ENCODE measurements around the gene SNX33. TPM values are rescaled to one million over a fixed set of nuclear protein-coding genes. Genes with fewer than 3 reads are reported as not detected.

Gene SNX33
- total and polyA plus RNA-seq, 2 of the 13 experiments (the other 11 are each of a cell fraction or from before 2014, with no cell fraction given): 11.0 to 11.6 TPM

DNA sequence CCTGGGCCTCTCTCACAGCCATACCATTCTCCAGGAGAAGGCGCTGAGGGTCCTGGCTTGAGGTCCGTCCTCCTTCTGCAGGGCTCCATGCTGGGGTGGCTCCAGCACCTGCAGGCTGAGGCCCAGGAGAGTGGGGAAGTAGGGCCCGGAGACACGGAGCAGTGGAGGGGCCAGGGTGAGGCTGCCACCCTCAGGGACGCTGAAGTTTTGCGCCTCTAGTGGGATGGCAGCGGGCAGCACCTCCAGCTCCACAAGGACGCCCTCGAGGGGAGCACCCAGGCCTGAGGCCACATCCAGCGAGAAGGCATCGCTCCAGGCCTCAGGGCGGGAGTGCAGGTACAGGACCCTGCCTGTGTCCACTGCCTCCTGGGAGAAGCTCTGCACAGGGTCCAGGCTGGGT, 37.5 kb downstream of the SNX33 start:
- CTCF ChIA-PET (ENCODE audit: low intra/inter-chr PET ratio, low total read pairs): interaction anchor here (0.9 to 1.3 kb wide), 3 partner anchors 58 to 236 kb away, joined by 3 to 6 read pairs (median 3); no protein-coding TSS in a partner anchor
- peak; percentile 55 for ATAC-seq

More for the DNA sequence above, 37.5 kb downstream of the SNX33 start:
- Histone ChIP-seq H3K4me2 (ENCODE audit: low read depth, low read length) (peak overlapping the region; percentile 46; the same call in 1 of the 2 replicates), H3K36me3 (replicated peaks in 1 of 2; ENCODE audit: control insufficient read depth in 1 of 2, insufficient read depth in 2 of 2, low read length in 2 of 2) (no peaks in the 10 kb centered on the region), H2AFZ (ENCODE audit: low read length) (no peak overlapping the region), H3K9me3 (ENCODE audit: low read length) (no peaks in the 10 kb centered on the region), H3K9ac (ENCODE audit: insufficient read depth, low read depth, low read length) (no peak overlapping the region), H3K27ac (ENCODE audit: extremely low read length, insufficient read depth, low read length) (no peak overlapping the region), H3K4me1 (ENCODE audit: insufficient read depth, low read length) (peaks cover 36% of the 10 kb centered on the region), H3K27me3 (ENCODE audit: control insufficient read depth in 1 of 2, insufficient read depth in 2 of 2, low read length in 2 of 2) (peaks cover 6 to 25% of the 10 kb centered on the region in 2 experiments), H3K79me2 (ENCODE audit: insufficient read depth, low read length) (no peaks in the 10 kb centered on the region), H3K4me3 (replicated peaks in 1 of 3; ENCODE audit: insufficient read depth in 1 of 3, low read depth in 2 of 3, low read length in 3 of 3) (peak overlapping the region in 1 of 3 experiments; percentile 33; a peak in 1 of 6 replicates), H4K20me1 (ENCODE audit: insufficient read depth, low read length) (no peaks in the 10 kb centered on the region)
- in situ Hi-C loops (cut with HindIII; ENCODE audit: extremely low pct_ligation_motif_present, low pct_unique_long_range_greater_than_20kb) (loop anchor here (10.0 kb wide), 1 partner anchor 120 kb away; no protein-coding TSS in a partner anchor), intact Hi-C loops (cut with micrococcal nuclease; ENCODE audit: unreplicated experiment) (loop anchor here (2.0 to 10.0 kb wide), 2 partner anchors 118 to 320 kb away; partner anchors contain the start of gene MAN2C1)
- no TSS peak for BruUV-seq (replicated peaks)
- TF ChIP-seq, protein P1, sequence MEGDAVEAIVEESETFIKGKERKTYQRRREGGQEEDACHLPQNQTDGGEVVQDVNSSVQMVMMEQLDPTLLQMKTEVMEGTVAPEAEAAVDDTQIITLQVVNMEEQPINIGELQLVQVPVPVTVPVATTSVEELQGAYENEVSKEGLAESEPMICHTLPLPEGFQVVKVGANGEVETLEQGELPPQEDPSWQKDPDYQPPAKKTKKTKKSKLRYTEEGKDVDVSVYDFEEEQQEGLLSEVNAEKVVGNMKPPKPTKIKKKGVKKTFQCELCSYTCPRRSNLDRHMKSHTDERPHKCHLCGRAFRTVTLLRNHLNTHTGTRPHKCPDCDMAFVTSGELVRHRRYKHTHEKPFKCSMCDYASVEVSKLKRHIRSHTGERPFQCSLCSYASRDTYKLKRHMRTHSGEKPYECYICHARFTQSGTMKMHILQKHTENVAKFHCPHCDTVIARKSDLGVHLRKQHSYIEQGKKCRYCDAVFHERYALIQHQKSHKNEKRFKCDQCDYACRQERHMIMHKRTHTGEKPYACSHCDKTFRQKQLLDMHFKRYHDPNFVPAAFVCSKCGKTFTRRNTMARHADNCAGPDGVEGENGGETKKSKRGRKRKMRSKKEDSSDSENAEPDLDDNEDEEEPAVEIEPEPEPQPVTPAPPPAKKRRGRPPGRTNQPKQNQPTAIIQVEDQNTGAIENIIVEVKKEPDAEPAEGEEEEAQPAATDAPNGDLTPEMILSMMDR (CRISPR knock-in tag; IDR thresholded peaks at IDR 0.05): peak; percentile 22
- TF ChIP-seq EED (CRISPR knock-in tag; IDR thresholded peaks at IDR 0.05) (no peak), ZNF7 (CRISPR knock-in tag; IDR thresholded peaks at IDR 0.05) (no peak), ZNF891 (CRISPR knock-in tag; IDR thresholded peaks at IDR 0.05) (0 out of 2 replicates have a peak, but pooled peaks have one; percentile 23), HNRNPL (IDR thresholded peaks at IDR 0.05; ENCODE audit: low read depth, low read length) (0 out of 2 replicates have a peak, but pooled peaks have one; percentile 32), ZFY (CRISPR knock-in tag; IDR thresholded peaks at IDR 0.05) (peak; percentile 6; the same call in 1 of the 2 replicates)
- TF ChIP-seq, protein P2, sequence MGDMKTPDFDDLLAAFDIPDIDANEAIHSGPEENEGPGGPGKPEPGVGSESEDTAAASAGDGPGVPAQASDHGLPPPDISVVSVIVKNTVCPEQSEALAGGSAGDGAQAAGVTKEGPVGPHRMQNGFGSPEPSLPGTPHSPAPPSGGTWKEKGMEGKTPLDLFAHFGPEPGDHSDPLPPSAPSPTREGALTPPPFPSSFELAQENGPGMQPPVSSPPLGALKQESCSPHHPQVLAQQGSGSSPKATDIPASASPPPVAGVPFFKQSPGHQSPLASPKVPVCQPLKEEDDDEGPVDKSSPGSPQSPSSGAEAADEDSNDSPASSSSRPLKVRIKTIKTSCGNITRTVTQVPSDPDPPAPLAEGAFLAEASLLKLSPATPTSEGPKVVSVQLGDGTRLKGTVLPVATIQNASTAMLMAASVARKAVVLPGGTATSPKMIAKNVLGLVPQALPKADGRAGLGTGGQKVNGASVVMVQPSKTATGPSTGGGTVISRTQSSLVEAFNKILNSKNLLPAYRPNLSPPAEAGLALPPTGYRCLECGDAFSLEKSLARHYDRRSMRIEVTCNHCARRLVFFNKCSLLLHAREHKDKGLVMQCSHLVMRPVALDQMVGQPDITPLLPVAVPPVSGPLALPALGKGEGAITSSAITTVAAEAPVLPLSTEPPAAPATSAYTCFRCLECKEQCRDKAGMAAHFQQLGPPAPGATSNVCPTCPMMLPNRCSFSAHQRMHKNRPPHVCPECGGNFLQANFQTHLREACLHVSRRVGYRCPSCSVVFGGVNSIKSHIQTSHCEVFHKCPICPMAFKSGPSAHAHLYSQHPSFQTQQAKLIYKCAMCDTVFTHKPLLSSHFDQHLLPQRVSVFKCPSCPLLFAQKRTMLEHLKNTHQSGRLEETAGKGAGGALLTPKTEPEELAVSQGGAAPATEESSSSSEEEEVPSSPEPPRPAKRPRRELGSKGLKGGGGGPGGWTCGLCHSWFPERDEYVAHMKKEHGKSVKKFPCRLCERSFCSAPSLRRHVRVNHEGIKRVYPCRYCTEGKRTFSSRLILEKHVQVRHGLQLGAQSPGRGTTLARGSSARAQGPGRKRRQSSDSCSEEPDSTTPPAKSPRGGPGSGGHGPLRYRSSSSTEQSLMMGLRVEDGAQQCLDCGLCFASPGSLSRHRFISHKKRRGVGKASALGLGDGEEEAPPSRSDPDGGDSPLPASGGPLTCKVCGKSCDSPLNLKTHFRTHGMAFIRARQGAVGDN (CRISPR knock-in tag; IDR thresholded peaks at IDR 0.05): peak; percentile 22
- TF ChIP-seq, protein P3, sequence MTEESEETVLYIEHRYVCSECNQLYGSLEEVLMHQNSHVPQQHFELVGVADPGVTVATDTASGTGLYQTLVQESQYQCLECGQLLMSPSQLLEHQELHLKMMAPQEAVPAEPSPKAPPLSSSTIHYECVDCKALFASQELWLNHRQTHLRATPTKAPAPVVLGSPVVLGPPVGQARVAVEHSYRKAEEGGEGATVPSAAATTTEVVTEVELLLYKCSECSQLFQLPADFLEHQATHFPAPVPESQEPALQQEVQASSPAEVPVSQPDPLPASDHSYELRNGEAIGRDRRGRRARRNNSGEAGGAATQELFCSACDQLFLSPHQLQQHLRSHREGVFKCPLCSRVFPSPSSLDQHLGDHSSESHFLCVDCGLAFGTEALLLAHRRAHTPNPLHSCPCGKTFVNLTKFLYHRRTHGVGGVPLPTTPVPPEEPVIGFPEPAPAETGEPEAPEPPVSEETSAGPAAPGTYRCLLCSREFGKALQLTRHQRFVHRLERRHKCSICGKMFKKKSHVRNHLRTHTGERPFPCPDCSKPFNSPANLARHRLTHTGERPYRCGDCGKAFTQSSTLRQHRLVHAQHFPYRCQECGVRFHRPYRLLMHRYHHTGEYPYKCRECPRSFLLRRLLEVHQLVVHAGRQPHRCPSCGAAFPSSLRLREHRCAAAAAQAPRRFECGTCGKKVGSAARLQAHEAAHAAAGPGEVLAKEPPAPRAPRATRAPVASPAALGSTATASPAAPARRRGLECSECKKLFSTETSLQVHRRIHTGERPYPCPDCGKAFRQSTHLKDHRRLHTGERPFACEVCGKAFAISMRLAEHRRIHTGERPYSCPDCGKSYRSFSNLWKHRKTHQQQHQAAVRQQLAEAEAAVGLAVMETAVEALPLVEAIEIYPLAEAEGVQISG (CRISPR knock-in tag; IDR thresholded peaks at IDR 0.05): peak; percentile 38; the same call in 1 of the 2 replicates
- WGBS (ENCODE audit: low lambda C conversion rate): 10% methylated on average over 2 of the region's 12 CpGs
- FAIRE-seq: no peak
- POLR2A ChIA-PET: interaction anchor here (1.1 to 1.7 kb wide), 3 partner anchors 34 to 45 kb away, joined by 3 to 5 read pairs (median 4); partner anchors contain the start of genes IMP3 and SNX33
- DNase-seq (ENCODE audit: low spot score): no peak
